GM12878 (cell line): ENCODE data around the gene BMAL1. TPM values are rescaled to one million over a fixed set of nuclear protein-coding genes. Genes with fewer than 3 reads are reported as not detected.

Source experiments
- ATAC-seq: fragments of 200-7000 bp; cut with Tn5 transposase; 3 replicates; pipeline ENCODE4 v1.9.1; 2020; ENCODE audit warnings: mild to moderate bottlenecking, moderate library complexity
- BruUV-seq: library from RNA; stranded (reverse); fragments of 400-500 nt; replicated peaks from 2 replicates; lab custom pipeline; 2021; lab: Mats Ljungman, UMichigan
- CTCF ChIA-PET: fragments of 300-600 bp; sonication (Branson Sonifier 250); formaldehyde crosslinking; extraction: SDS; loops from one replicate; lab custom pipeline; 2021; ENCODE audit warnings: inconsistent platforms; lab: Yijun Ruan, JAX
- POLR2A ChIA-PET: fragments of 350-600 bp; formaldehyde crosslinking; extraction: SDS; loops from one replicate; lab custom pipeline; 2021; ENCODE audit warnings: inconsistent platforms; lab: Charles Lee
- RAD21 ChIA-PET: fragments of 300-600 bp; sonication (Branson Sonifier 250); formaldehyde crosslinking; loops from one replicate; lab custom pipeline; 2023; ENCODE audit warnings: antibody characterized with exemption; ENCODE audit not compliant: unreplicated experiment; lab: Charles Lee
- SMC1A ChIA-PET: fragments of 300-600 bp; sonication (Branson Sonifier 250); formaldehyde crosslinking; loops from one replicate; lab custom pipeline; 2023; ENCODE audit not compliant: unreplicated experiment, uncharacterized antibody; lab: Charles Lee
- DNase-seq: peaks from one replicate; pipeline ENCODE4 v3.0.0-alpha.2; 2011; ENCODE audit warnings: low read depth, low spot score
- FAIRE-seq: peaks from 3 replicates; lab custom pipeline; 2011; peaks lifted over from hg19 to GRCh38; lab: Jason Lieb, UNC
- H2AFZ ChIP-seq: 2 replicates; pipeline ENCODE4 v1.6.0; 2011; ENCODE audit warnings: low read depth, low read length, control low read depth; ENCODE audit not compliant: control insufficient read depth
- H3K27ac ChIP-seq: 2 replicates; pipeline ENCODE4 v1.5.1; 2011; ENCODE audit warnings: control low read depth; ENCODE audit not compliant: control insufficient read depth, insufficient read depth
- H3K27me3 ChIP-seq, 2 experiments: replicated peaks in 1 of 2; 2 replicates each; pipeline versions ENCODE4 v1.6.0 to v1.6.1; 2011; ENCODE audit warnings: low read length in 1 of 2; ENCODE audit not compliant: control insufficient read depth in 2 of 2, insufficient read depth in 2 of 2
- H3K36me3 ChIP-seq, 2 experiments: 2 replicates each; pipeline ENCODE4 v1.5.1; 2011; ENCODE audit warnings: low read length in 1 of 2; ENCODE audit not compliant: control insufficient read depth in 2 of 2, insufficient read depth in 2 of 2
- H3K4me1 ChIP-seq: 2 replicates; pipeline ENCODE4 v1.6.1; 2011; ENCODE audit warnings: mild to moderate bottlenecking, low read length, moderate library complexity, mixed read lengths; ENCODE audit not compliant: control insufficient read depth, insufficient read depth
- H3K4me2 ChIP-seq: 2 replicates; pipeline ENCODE4 v1.6.0; 2011; ENCODE audit warnings: control low read depth; ENCODE audit not compliant: control insufficient read depth, insufficient read depth
- H3K4me3 ChIP-seq: fragments of 200-600 bp; sonication (generic); 2 replicates; pipeline ENCODE4 v1.5.1; 2016
- H3K79me2 ChIP-seq: 2 replicates; pipeline ENCODE4 v1.6.0; 2011; ENCODE audit warnings: low read length; ENCODE audit not compliant: control insufficient read depth, insufficient read depth
- H3K9ac ChIP-seq: 2 replicates; pipeline ENCODE4 v1.8.0; 2011; ENCODE audit warnings: low read length, control low read depth, mixed read lengths; ENCODE audit not compliant: control insufficient read depth, insufficient read depth
- H3K9me3 ChIP-seq: replicated peaks from 3 replicates; pipeline ENCODE4 v1.5.1; 2011; ENCODE audit warnings: mild to moderate bottlenecking, low read length; ENCODE audit not compliant: control insufficient read depth, insufficient read depth
- H4K20me1 ChIP-seq: 2 replicates; pipeline ENCODE4 v1.6.0; 2011; ENCODE audit not compliant: control insufficient read depth, insufficient read depth
- ASH2L ChIP-seq: fragments of 300-600, 200-600 bp; sonication (generic); IDR thresholded peaks from 2 replicates; pipeline ENCODE4 v1.6.1; 2017; ENCODE audit warnings: low read depth, mild to moderate bottlenecking, borderline replicate concordance
- ATF2 ChIP-seq: IDR thresholded peaks from 2 replicates; pipeline ENCODE4 v1.6.1; 2012; ENCODE audit warnings: low read length, inconsistent platforms
- BHLHE40 ChIP-seq, 2 experiments: fragments of 450-650 bp in 1 of 2; IDR thresholded peaks; 2 replicates each; pipeline ENCODE4 v1.6.1; 2011 to 2017; ENCODE audit warnings: low read depth in 2 of 2, borderline replicate concordance in 1 of 2, improper control_type of control experiment in 1 of 2, low read length in 1 of 2, mild to moderate bottlenecking in 1 of 2
- CREB1 ChIP-seq: IDR thresholded peaks from 2 replicates; pipeline ENCODE4 v1.6.1; 2012; ENCODE audit warnings: low read depth, mild to moderate bottlenecking, inconsistent platforms
- ETV6 ChIP-seq, 2 experiments: fragments of 450-650 bp in 1 of 2; IDR thresholded peaks in 1 of 2; conservative IDR thresholded peaks in 1 of 2; 2 replicates each; pipeline ENCODE4 v1.6.1; 2014; ENCODE audit warnings: antibody characterized with exemption in 1 of 2, borderline replicate concordance in 1 of 2, low read depth in 1 of 2, mild to moderate bottlenecking in 1 of 2, moderate library complexity in 1 of 2
- HSF1 ChIP-seq: fragments of 150-350 bp; IDR thresholded peaks from 2 replicates; pipeline ENCODE4 v1.6.1; 2014; ENCODE audit warnings: mild to moderate bottlenecking, low read depth, low read length
- IRF5 ChIP-seq: fragments of 450-650 bp; IDR thresholded peaks from 2 replicates; pipeline ENCODE4 v1.6.1; 2017; ENCODE audit warnings: borderline replicate concordance
- MLLT1 ChIP-seq: fragments of 450-650 bp; IDR thresholded peaks from 2 replicates; pipeline ENCODE4 v1.6.1; 2016; ENCODE audit warnings: mild to moderate bottlenecking
- NR2C1 ChIP-seq: fragments of 450-650 bp; IDR thresholded peaks from 2 replicates; pipeline ENCODE4 v1.6.1; 2017; ENCODE audit warnings: antibody characterized with exemption, mild to moderate bottlenecking, moderate library complexity
- POLR2AphosphoS5 ChIP-seq: IDR thresholded peaks from 2 replicates; pipeline ENCODE4 v1.6.1; 2011; ENCODE audit warnings: mild to moderate bottlenecking, low read length, inconsistent platforms
- SMC3 ChIP-seq: IDR thresholded peaks from 2 replicates; pipeline ENCODE4 v1.6.1; 2011; ENCODE audit warnings: low read length, improper control_type of control experiment, borderline replicate concordance
- SUZ12 ChIP-seq: fragments of 200-600 bp; sonication (generic); IDR thresholded peaks from one replicate; pipeline ENCODE4 v1.6.1; 2018; ENCODE audit warnings: antibody characterized with exemption, mild to moderate bottlenecking; ENCODE audit not compliant: unreplicated experiment
- ZNF207 ChIP-seq: fragments of 450-650 bp; IDR thresholded peaks from 2 replicates; pipeline ENCODE4 v1.6.1; 2014; ENCODE audit warnings: antibody characterized with exemption, mild to moderate bottlenecking, borderline replicate concordance
- ZNF592 ChIP-seq: fragments of 450-650 bp; IDR thresholded peaks from 2 replicates; pipeline ENCODE4 v1.6.1; 2017; ENCODE audit warnings: mild to moderate bottlenecking, moderate library complexity
- in situ Hi-C: fragments of 300-500 bp; cut with MboI; formaldehyde crosslinking; loops from 9 replicates; pipeline ENCODE4 v1.14.3; 2018; ENCODE audit warnings: mixed read lengths
- intact Hi-C: fragments of 100-400 bp; cut with micrococcal nuclease; formaldehyde crosslinking; loops from one replicate; pipeline ENCODE4 v1.14.2; 2022; ENCODE audit not compliant: unreplicated experiment
- polyA plus RNA-seq, 11 experiments: library from polyadenylated mRNA; depleted of rRNA in 4 of 11; unstranded in 6 of 11; stranded (reverse) in 5 of 11; fragments of >200 nt; fragmentation: Nextera tagmentation in 4 of 11; fragmentation: Illumina TruSeq in 1 of 11; extraction: Ambion mirVana in 4 of 11; extraction: Trizol in 1 of 11; gene quantifications; 1 replicate in 1 of 11; 2 replicates in 10 of 11; pipeline versions ENCODE4 v1.2.1 to v1.2.3, GENCODE V29; 2011 to 2016; ENCODE audit warnings: inconsistent platforms in 2 of 11, missing spikeins in 2 of 11, low read depth in 1 of 11
- total RNA-seq, 4 experiments: library from RNA; depleted of rRNA in 3 of 4; stranded (reverse); fragments of >200 nt in 3 of 4; fragmentation: Illumina TruSeq in 1 of 4; extraction: Trizol in 1 of 4; gene quantifications; 2 replicates each; pipeline versions ENCODE4 v1.2.1 to v1.2.3, GENCODE V29; 2013 to 2021

Gene BMAL1
- total and polyA plus RNA-seq, 10 of the 15 experiments (the other 5 are each of a cell fraction or from before 2014, with no cell fraction given) = 3.5 to 40.6 (median 13.6) TPM

GRCh38 chr11:13269775-13270174, 7.8 kb upstream of the BMAL1 start:
- DNase-seq (no peak), ATAC-seq (no peak), FAIRE-seq (no peak)
- Histone ChIP-seq H2AFZ (no peak overlapping the region), H3K4me3 (no peak overlapping the region), H4K20me1 (no peaks in the 10 kb centered on the region), H3K27me3 (peaks cover 0 to 5% of the 10 kb centered on the region in 2 experiments), H3K4me1 (no peaks in the 10 kb centered on the region), H3K27ac (no peak overlapping the region), H3K4me2 (no peak overlapping the region), H3K9me3 (no peaks in the 10 kb centered on the region), H3K9ac (no peak overlapping the region), H3K36me3 (no peaks in the 10 kb centered on the region), H3K79me2 (no peaks in the 10 kb centered on the region)
- intact Hi-C loops = no loop called here
- SMC1A ChIA-PET = interaction anchor here (0.7 to 2.6 kb wide), 6 partner anchors 10 to 66 kb away, joined by 3 to 11 read pairs (median 6); no protein-coding TSS in a partner anchor
- POLR2A ChIA-PET = no interaction called here
- BruUV-seq = no TSS peak
- RAD21 ChIA-PET = interaction anchor here (1.0 kb wide), 1 partner anchor 26 kb away, joined by 3 read pairs; no protein-coding TSS in a partner anchor
- in situ Hi-C loops = no loop called here
- CTCF ChIA-PET = interaction anchor here (1.1 to 2.0 kb wide), 4 partner anchors 30 to 70 kb away, joined by 3 to 7 read pairs (median 3); no protein-coding TSS in a partner anchor
- TF ChIP-seq CREB1 (no peak), ETV6 (conservative IDR thresholded peaks at IDR 0.05 in 1 of 2, IDR thresholded peaks at IDR 0.05 in 1 of 2; ENCODE audit: borderline replicate concordance in 1 of 2, low read depth in 1 of 2) (no peak), ZNF592 (no peak), SUZ12 (no peak), ASH2L (no peak), POLR2AphosphoS5 (no peak), NR2C1 (no peak), SMC3 (no peak), HSF1 (no peak), MLLT1 (no peak), ZNF207 (no peak), IRF5 (no peak), BHLHE40 (IDR thresholded peaks at IDR 0.05; ENCODE audit: borderline replicate concordance in 1 of 2, low read depth in 2 of 2, low read length in 1 of 2) (no peak), ATF2 (no peak)
